ENCODE measurements around the gene ITSN1.

Gene ITSN1

DNA sequence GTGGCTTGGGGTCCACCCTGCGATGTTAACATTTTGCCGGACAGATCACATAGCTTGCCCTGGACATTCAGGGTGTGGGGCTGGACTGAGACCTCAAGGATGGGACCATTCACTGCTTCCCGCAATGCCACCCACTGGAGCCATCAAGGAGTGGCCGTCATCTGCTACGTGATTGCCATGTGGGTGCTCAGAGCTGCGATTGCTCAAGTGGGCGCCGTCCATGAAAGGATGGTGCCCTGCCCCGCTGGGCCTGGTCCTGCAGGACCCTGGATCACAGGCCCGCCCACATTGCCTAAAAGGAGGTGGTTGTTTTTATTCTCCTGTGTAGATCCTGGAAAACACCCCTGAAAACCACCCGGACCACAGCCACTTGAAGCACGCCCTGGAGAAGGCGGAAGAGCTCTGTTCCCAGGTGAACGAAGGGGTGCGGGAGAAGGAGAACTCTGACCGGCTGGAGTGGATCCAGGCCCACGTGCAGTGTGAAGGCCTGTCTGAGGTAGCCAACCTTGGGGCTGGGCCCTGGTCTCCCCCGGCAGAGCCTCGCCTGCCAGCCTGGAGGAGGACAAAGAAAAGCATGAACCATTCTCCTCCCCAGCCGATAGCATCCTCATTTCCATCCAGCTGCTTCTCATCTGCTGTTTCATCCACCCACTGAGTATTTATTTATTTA is 232.9 kb downstream of the ITSN1 start:
- Mint-ChIP-seq H3K27ac (no peak overlapping the region), H3K9me3 (no peaks in the 10 kb centered on the region), H3K36me3 (ENCODE audit: low read depth) (no peaks in the 10 kb centered on the region), H3K4me1 (ENCODE audit: low read depth) (no peaks in the 10 kb centered on the region), H3K4me3 (no peak overlapping the region), H3K27me3 (no peaks in the 10 kb centered on the region)
- DNase-seq: no peak

DNA sequence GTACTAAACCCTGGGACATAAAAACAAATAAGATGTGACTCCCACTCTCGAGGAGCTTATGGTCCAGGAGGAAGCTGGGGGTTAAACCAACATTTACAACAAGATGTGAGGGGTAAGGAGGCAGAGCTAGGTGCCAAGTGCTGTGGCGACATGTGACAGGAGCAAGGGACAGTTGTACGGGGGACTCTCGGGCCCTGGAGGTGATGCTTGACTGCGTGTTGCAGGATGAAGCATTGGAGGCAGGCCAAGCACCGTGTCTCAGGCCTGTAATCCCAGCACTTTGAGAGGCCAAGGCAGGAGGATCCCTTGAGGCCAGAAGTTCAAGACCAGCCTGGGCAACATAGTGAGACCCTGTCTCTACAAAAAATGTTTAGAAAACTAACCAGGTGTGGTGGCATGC is 236.5 kb downstream of the ITSN1 start:
- Mint-ChIP-seq H3K4me1 (ENCODE audit: low read depth) (no peaks in the 10 kb centered on the region), H3K27ac (no peak overlapping the region), H3K27me3 (no peaks in the 10 kb centered on the region), H3K4me3 (no peak overlapping the region), H3K9me3 (no peaks in the 10 kb centered on the region), H3K36me3 (ENCODE audit: low read depth) (no peaks in the 10 kb centered on the region)
- DNase-seq: no peak

DNA sequence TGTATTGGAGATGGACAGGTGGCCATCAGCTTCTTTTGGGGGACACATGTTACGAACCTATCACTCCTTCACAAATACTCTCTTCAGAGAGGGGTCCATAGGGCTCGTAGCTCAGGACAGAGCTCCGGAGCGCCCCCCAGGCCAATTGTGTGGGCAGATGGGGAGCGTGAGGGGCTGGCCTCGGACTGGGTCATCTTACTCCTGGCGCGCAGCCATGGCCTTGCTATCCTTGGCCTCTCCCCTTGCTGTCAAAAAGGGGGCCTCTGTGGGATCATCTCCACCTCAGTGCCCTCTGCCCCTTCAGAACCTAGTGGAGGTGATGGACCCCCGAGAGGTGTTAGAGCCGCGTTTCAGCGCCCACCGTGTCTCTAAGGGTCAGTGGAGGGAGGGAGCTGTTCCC is 238.3 kb downstream of the ITSN1 start:
- no peak for DNase-seq
- H3K4me3 Mint-ChIP-seq: no peak overlapping the region
- no peaks in the 10 kb centered on the region for H3K9me3 Mint-ChIP-seq
- no peaks in the 10 kb centered on the region for H3K36me3 Mint-ChIP-seq (ENCODE audit: low read depth)
- no peaks in the 10 kb centered on the region for H3K27me3 Mint-ChIP-seq
- H3K4me1 Mint-ChIP-seq (ENCODE audit: low read depth): no peaks in the 10 kb centered on the region
- H3K27ac Mint-ChIP-seq: no peak overlapping the region

DNA sequence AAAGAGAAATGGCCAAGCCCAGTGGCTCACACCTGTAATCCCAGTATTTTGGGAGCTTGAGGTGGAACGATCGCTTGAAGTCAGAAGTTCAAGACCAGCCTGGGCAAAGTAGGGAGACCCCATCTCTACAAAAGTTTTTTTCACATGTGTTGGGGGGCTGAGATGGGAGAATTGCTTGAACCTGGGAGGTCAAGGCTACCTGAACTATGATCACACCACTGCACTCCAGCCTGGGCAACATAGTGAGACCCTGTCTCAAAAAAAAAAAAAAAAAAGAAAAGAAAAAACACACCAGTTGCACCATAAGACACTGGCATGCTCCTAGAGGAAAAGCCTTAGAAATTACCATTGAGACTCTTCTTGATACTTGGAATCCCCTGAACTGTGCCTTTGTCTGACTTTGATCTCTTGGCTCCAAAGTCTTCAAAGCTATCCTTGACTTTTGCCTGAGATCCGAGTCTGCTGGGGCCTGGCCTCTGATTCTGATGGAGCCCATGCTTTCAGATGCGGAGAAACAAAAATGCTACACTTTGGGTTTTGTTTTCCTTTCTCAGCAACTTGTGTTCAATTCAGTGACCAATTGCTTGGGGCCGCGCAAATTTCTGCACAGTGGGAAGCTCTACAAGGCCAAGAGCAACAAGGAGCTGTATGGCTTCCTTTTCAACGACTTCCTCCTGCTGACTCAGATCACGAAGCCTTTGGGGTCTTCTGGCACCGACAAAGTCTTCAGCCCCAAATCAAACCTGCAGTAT is 239.6 kb downstream of the ITSN1 start:
- no peaks in the 10 kb centered on the region for H3K9me3 Mint-ChIP-seq
- H3K36me3 Mint-ChIP-seq (ENCODE audit: low read depth): no peaks in the 10 kb centered on the region
- H3K27me3 Mint-ChIP-seq: no peaks in the 10 kb centered on the region
- no peak overlapping the region for H3K4me3 Mint-ChIP-seq
- no peaks in the 10 kb centered on the region for H3K4me1 Mint-ChIP-seq (ENCODE audit: low read depth)
- no peak overlapping the region for H3K27ac Mint-ChIP-seq
- DNase-seq: no peak

DNA sequence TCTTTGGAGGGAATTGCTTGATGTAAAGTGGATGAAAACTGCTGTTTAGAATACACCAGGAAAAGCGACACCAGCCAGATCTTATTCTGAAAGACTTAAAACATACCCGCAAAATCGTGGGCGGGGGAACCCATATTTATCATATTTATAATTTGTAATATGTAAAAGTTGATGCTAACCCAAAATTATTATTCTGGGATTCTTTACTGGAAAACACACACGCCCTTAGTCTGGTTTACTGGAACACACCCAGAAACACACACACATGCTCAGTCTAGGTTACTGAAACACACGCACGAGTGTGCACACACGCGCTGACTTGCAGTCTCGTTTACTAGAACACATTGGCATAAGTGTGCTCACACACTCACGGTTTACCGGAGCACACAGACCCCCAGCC is 240.8 kb downstream of the ITSN1 start:
- no peaks in the 10 kb centered on the region for H3K36me3 Mint-ChIP-seq (ENCODE audit: low read depth)
- H3K4me3 Mint-ChIP-seq: no peak overlapping the region
- H3K9me3 Mint-ChIP-seq: no peaks in the 10 kb centered on the region
- DNase-seq: no peak
- H3K27ac Mint-ChIP-seq: no peak overlapping the region
- H3K4me1 Mint-ChIP-seq (ENCODE audit: low read depth): no peaks in the 10 kb centered on the region
- no peaks in the 10 kb centered on the region for H3K27me3 Mint-ChIP-seq

DNA sequence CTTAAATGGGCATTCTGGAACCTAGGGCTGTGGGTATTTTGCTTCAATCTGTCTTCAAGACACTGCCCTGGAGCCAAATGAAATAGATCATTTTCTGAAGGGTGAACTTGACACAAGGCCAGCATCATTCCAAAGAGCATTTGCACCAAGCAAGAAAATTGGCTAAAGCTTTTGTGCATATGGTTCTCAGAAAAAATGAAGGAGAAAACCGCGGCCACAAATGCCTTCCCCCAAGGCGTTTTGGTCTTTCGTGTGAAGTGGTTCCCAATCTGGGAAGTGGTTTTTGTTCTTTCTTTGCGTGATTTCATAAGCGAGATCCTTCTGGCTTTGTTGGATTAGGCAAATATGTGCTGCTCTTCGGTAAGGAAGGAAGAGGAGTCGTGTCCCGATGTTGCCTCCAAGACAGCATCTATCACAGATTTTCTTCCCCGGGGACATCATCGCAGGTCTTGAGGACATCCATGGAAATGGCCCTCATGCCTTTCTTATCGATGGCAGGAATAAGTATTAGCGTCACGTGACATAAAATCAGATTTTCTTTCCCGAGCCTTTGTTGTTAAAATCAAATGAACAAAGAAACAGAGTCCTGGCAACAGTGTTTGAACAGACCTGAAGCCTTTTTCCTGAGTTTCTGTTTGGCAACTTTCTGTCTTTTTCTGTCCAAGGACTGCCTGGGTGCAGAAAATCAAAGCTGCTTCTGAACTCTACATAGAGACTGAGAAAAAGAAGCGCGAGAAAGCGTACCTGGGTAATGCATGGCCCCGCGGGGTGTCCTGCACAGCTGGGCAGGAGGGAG is 242.3 kb downstream of the ITSN1 start:
- Mint-ChIP-seq H3K4me3 (no peak overlapping the region), H3K4me1 (ENCODE audit: low read depth) (no peaks in the 10 kb centered on the region), H3K36me3 (ENCODE audit: low read depth) (no peaks in the 10 kb centered on the region), H3K27me3 (no peaks in the 10 kb centered on the region), H3K9me3 (no peaks in the 10 kb centered on the region), H3K27ac (no peak overlapping the region)
- DNase-seq: no peak

DNA sequence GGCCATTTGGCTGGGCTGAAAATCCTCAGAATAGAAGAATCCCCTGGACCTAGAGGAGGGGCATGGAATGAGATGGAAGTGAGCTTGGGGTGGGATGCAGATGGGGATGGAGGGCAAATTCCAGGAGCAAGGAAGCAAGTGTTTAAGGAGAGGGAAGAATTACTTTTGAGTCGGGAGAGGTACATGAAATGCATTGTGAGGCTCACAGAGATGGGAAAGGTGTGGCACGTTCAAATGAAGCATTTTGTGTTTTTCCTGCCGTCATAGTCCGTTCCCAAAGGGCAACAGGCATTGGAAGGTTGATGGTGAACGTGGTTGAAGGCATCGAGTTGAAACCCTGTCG is 242.8 kb downstream of the ITSN1 start:
- H3K9me3 Mint-ChIP-seq: no peaks in the 10 kb centered on the region
- H3K4me3 Mint-ChIP-seq: no peak overlapping the region
- no peak for DNase-seq
- no peak overlapping the region for H3K27ac Mint-ChIP-seq
- no peaks in the 10 kb centered on the region for H3K27me3 Mint-ChIP-seq
- H3K36me3 Mint-ChIP-seq (ENCODE audit: low read depth): no peaks in the 10 kb centered on the region
- no peaks in the 10 kb centered on the region for H3K4me1 Mint-ChIP-seq (ENCODE audit: low read depth)

DNA sequence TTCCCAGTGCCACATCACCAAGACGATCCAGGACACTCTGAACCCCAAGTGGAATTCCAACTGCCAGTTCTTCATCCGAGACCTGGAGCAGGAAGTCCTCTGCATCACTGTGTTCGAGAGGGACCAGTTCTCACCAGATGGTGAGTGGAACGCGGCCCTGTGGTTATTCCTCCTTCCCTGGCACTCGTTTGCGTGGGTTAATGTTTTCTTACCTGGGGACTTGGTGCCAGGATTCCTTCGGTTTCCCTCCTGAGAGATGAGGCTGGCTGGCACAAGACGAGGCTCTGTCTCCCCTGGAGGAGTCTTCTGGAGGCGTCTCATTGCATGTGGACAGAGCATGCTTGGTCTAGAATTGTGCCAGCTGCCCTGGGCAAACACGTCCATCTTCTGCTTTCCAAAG is 244.0 kb downstream of the ITSN1 start:
- Mint-ChIP-seq H3K27ac (no peak overlapping the region), H3K9me3 (no peaks in the 10 kb centered on the region), H3K4me3 (no peak overlapping the region), H3K36me3 (ENCODE audit: low read depth) (no peaks in the 10 kb centered on the region), H3K27me3 (no peaks in the 10 kb centered on the region), H3K4me1 (ENCODE audit: low read depth) (no peaks in the 10 kb centered on the region)
- no peak for DNase-seq

DNA sequence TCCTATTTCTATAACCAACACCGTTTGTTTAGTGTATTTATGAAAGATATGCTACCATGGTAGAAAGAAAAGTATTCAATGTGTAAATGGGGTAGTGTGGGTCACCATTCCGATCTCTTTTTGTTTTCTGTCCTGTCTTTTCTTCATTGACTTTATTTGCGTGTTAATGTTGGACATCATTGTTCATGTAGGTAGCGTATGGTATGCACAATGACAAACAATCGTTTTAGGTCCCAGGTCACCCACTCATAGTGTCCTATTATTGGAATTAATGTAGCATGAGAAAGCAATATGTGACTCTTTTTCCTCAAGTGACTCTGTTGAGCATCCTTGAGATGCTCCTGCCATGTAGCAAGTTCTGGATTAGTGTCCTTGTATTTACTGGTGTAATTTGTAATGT is 247.9 kb downstream of the ITSN1 start:
- no peaks in the 10 kb centered on the region for H3K36me3 Mint-ChIP-seq (ENCODE audit: low read depth)
- no peaks in the 10 kb centered on the region for H3K27me3 Mint-ChIP-seq
- DNase-seq: no peak
- no peak overlapping the region for H3K4me3 Mint-ChIP-seq
- H3K4me1 Mint-ChIP-seq (ENCODE audit: low read depth): peaks cover 10% of the 10 kb centered on the region
- H3K27ac Mint-ChIP-seq: no peak overlapping the region
- no peaks in the 10 kb centered on the region for H3K9me3 Mint-ChIP-seq

DNA sequence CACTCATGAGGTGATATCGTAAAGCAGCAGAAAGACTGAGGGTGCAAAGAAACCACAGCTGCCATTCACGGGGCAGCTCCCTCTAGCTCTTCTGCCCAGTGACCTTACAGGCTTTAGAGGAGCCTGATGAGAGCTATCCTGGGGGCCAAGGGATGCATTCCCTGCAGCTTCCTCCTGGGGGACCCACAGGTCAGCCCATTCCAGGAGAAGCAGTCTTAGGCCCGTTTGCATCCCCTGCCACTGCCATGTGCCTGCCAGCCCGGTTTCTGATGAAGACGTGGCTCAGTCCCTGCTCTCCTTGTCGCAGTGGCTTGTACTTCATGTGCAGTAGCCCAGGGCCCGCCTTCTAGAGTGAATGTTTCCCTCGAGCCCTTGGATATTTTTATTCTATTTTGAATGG is 250.6 kb downstream of the ITSN1 start:
- H3K4me1 Mint-ChIP-seq (ENCODE audit: low read depth): peaks cover 15% of the 10 kb centered on the region
- H3K4me3 Mint-ChIP-seq: no peak overlapping the region
- no peak for DNase-seq
- H3K36me3 Mint-ChIP-seq (ENCODE audit: low read depth): no peaks in the 10 kb centered on the region
- H3K27ac Mint-ChIP-seq: no peak overlapping the region
- no peaks in the 10 kb centered on the region for H3K27me3 Mint-ChIP-seq
- H3K9me3 Mint-ChIP-seq: no peaks in the 10 kb centered on the region

DNA sequence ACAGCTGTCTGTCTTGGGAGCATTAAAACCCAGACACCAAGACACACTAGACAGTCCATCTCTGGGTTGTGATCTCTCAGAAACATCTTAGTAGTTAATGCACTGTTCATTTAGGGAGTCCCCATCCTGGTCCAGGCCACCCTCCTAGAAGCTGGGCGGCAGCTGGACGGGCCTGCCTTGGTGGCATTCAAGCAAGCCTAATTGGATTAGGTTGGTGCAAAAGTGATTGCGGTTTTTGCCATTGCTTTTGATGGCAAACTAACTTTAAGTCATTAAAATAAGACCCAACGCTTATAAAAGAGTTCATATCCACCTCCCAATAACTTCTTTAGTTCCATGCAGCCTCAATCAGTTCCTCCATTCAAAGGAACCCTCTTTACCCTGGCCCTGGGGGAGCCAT is 251.6 kb downstream of the ITSN1 start:
- DNase-seq: no peak
- H3K27ac Mint-ChIP-seq: no peak overlapping the region
- peaks cover 15% of the 10 kb centered on the region for H3K4me1 Mint-ChIP-seq (ENCODE audit: low read depth)
- no peaks in the 10 kb centered on the region for H3K27me3 Mint-ChIP-seq
- no peak overlapping the region for H3K4me3 Mint-ChIP-seq
- no peaks in the 10 kb centered on the region for H3K36me3 Mint-ChIP-seq (ENCODE audit: low read depth)
- no peaks in the 10 kb centered on the region for H3K9me3 Mint-ChIP-seq

DNA sequence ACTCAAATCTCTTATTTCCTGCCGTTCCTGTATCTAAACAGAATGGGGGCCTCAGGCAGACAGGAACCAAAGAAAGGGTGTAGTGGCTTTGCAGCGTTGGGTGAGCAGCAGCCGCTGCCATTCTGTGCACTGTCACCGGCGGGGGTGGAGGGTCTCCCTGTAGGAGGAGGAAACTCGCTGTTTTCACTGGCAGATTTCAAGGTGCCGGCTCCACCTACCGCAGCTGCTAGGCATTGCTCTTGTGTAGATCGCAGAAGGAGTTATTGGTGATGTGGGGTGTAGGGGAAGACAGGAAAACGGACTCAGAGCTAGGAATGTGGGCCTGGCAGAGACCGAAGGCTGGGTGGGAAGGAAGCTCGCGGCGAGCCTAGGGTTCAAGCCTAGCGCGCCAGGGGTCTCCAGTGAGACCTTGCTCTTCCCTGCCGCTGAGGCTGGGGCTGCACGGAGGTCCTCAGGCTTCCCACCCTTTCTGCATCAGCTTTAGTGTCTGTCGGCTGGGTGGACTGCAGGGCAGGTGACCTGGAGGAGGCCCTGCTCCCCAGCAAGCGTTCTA is 252.5 kb downstream of the ITSN1 start:
- no peaks in the 10 kb centered on the region for H3K9me3 Mint-ChIP-seq
- H3K4me1 Mint-ChIP-seq (ENCODE audit: low read depth): peaks cover 15% of the 10 kb centered on the region
- peaks cover 3% of the 10 kb centered on the region for H3K36me3 Mint-ChIP-seq (ENCODE audit: low read depth)
- H3K4me3 Mint-ChIP-seq: peak overlapping the region; percentile 51
- peak; percentile 74 for DNase-seq
- peak overlapping the region; percentile 42 for H3K27ac Mint-ChIP-seq
- no peaks in the 10 kb centered on the region for H3K27me3 Mint-ChIP-seq

DNA sequence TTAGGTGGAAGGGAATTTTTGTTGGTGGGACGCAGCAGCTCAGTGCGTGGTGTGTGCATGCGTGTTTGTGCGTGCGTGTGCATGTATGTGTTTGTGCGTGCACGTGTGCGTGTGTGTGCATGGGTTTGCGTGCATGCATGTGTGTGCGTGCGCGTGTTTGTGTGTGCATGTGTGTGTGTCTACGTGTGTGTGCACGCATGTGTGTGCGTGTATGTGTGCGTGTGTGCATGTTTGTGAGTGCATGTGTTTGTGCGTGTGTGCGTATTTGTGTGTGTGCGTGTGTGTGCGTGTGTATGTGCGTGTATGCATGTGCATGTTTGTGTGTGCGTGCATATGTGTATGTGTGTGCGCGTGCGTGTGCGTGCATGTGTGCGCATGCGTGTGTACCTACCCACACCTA is 253.1 kb downstream of the ITSN1 start:
- Mint-ChIP-seq H3K9me3 (no peaks in the 10 kb centered on the region), H3K4me1 (ENCODE audit: low read depth) (peaks cover 15% of the 10 kb centered on the region), H3K27ac (no peak overlapping the region), H3K36me3 (ENCODE audit: low read depth) (peaks cover 7% of the 10 kb centered on the region), H3K27me3 (no peaks in the 10 kb centered on the region), H3K4me3 (no peak overlapping the region)
- DNase-seq: no peak

DNA sequence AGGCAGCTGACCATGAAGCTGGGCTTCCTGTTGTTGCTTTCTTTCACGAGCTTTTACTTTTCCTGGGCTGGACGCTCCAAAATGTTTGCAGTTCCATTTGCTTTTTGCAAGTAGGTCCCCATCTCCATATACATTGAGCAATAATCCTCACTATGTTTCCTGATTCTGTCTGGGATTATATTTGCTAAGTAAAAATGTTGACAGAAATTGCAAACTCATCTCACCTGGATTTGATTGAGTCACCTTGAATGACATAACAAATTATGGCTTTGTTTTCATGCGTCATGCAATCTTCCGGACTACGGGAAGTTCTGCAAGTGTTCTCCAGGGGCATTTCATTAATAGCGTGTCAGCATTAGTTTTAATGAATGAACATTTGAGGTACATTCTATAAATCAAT is 254.4 kb downstream of the ITSN1 start:
- Mint-ChIP-seq H3K36me3 (ENCODE audit: low read depth) (peaks cover 18% of the 10 kb centered on the region), H3K4me1 (ENCODE audit: low read depth) (peaks cover 18% of the 10 kb centered on the region)

DNA sequence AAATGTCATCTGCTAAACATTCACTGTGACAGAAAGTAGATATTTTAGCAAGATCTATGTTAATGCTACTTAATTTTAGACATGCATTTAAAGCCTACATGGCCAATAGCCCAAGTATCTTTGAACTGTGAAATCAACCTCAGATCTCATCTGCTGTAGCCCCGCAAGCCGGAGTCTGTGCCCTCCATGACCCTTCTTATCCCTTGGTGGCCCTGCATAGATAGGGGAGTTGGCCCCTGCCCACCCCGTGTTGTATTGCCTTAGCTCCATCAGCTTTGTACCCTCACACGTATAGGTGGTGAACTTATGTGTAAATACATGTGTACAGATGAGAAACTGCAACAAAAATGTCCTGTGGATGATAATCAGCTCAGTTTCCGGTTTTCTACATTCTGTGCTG is 254.8 kb downstream of the ITSN1 start:
- no peak for DNase-seq
- Mint-ChIP-seq H3K27me3 (no peaks in the 10 kb centered on the region), H3K4me3 (no peak overlapping the region), H3K27ac (no peak overlapping the region), H3K9me3 (no peaks in the 10 kb centered on the region), H3K36me3 (ENCODE audit: low read depth) (peaks cover 23% of the 10 kb centered on the region), H3K4me1 (ENCODE audit: low read depth) (peaks cover 19% of the 10 kb centered on the region)

More for the DNA sequence above, 254.4 kb downstream of the ITSN1 start:
- Mint-ChIP-seq H3K27me3 (no peaks in the 10 kb centered on the region), H3K9me3 (no peaks in the 10 kb centered on the region), H3K4me3 (no peak overlapping the region), H3K27ac (no peak overlapping the region)
- no peak for DNase-seq

All from activated T-cell treated with anti-CD3 and anti-CD28 coated beads, Interleukin-2, amount 50 U/mL, for 24 hours (primary cell).